ENCODE results near the gene UBA1.
A peak's percentile ranks its signal among the peaks of the same experiment; 100 is the strongest.

UBA1 gene

DNA sequence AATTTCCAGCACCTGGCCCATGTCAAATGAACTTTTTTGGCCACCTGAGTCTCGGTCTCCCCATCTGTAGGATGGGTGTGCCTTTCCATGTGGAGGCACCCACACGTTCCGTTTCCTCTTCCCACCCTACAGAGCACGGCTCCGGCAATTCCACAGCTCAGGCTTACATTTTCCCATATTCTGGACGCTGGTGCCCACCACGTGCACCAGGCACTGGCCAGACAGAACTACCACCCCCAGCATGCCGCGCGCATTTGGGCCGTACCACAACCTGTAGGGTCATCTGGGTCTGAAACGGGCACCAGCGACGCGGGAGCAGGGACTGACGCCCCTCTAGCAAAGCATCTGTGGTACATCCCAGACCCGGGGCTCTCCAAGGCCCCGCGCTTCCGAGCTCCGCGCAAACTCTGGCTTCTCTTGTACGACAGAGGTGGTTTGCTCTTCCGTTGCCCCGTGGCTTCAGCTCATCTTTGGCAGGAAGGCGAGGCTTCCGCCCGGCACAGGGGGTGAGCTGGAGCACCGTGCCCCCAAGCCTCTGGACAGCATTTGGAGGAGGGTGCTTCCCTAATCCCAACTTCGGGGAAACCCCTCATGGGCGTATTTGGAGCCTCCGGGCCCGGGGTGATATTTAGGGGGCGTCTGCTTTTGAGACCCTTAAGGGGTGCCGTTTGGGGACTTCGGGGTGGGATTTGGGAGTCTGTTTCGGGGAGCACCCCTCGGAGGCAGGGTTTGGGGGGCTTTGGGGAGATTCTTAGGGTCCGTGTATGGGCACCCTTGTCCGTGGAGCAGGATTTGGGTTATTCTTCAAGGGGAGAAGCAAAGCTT is 3.0 kb upstream of the UBA1 start:
- DNase-seq: peak; percentile 60

DNA sequence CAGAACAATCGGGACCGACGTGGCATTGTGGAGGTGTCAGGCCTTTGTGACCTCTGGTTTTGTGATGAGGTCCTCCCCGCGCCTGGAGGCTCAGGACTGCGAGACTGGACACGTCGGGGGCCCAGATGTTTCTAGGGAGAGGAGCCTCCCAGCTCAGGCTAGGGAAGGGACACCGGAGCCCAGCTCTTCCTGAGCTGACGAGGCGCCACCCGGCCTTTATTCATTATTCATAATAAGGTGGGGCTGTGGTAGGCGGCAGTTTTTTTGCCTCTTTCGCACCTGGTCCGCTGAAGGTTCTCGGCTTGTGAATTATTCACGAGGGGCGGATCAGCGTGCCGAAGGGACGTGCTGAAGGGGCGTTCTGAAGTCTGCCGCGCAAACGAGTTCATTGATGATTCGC is 2.3 kb upstream of the UBA1 start:
- no peak for DNase-seq

DNA sequence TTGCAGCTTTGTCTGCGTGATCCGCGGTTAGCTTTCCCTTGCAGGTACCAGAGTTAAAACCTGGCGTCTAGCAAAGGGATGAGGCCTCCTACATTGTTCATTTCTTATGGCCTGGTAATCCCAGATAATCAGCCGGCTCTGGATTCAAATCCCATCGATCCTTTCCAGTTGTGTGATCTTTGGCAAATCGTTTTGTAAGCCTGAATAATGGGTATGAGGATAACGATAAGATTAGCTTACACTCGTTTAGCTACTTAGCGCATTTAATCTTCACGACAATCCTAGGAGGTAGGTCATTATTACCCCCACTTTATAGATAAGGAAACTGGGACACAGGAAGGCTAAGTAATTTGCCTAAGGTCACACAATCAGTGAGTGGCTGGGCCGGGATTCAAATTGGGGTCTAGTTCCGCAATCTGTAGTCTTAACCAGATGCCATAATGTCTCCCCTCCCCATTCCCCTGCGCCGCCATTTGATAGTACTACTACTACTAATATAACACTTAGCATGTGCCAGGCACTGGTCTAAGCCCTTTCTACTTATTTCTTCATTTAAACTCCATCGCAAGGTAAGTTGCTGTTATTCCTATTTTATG is 1.7 kb upstream of the UBA1 start:
- no peak for DNase-seq

DNA sequence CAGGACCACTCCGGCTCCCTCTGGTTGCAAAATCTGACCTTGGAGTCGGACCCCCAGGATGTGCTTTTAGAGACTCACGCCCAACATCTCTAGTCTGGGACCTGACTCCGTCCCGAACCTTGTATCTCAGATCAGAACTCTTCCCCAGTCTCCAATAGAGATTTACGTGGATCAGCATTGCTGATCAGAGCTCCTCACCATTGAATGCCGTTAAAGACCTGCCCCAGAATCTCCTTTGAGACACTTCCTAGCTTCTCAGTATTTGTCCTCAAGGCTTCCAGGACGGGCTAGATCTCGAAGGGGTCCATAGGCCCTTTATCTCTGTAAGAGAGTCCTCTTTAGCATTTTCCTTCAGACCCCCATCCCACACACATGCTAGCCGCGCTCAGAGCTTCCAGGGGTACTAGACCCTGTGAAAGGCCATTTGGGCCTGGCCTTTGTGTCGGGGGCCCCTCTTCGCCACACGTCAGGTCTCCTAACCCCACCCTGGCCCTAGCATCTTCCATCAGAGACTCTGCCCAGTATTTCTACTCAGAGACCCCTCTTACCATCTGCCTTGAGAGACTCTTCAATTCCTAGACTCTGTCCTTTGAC is 662 bp downstream of the UBA1 start:
- DNase-seq: no peak

DNA sequence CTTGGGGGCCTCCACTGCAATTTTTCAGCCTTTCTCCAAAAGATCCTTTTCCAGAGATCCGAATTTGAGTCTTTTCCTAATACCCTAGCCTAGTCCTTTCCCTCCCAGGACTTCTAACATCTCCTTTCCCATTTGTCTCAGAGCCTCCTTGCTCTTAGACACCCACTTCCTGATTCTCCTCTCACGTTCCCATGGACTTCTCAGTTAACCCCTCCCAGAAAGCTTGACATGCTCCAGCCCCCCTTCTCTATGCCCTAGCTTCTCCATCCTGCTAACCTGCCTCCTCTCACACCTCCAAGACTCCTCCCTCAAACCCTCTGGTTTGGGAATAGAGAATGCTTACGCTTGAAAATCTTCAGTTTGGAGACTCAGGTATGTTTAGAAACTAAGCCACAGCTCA is 2.5 kb downstream of the UBA1 start:
- DNase-seq: no peak

DNA sequence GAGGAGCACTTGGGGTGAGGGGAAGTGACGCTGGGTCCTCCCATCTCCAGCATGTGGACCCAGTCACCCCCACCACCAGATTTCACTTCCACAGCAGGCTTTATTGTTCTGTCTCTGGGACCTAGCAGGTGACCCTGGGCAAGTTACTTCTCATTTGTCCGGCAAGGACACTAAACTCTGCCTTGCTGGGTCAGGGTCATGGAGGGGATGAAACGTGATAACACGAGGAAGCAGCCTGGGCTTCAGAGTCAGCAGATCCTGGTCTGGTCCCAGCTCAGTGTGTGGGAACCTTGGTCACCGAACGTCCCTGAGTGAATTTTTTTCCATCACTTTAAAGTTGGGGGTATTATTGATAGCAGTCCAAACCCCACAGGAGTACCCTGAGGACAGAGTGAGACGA is 3.9 kb downstream of the UBA1 start:
- no peak for DNase-seq

DNA sequence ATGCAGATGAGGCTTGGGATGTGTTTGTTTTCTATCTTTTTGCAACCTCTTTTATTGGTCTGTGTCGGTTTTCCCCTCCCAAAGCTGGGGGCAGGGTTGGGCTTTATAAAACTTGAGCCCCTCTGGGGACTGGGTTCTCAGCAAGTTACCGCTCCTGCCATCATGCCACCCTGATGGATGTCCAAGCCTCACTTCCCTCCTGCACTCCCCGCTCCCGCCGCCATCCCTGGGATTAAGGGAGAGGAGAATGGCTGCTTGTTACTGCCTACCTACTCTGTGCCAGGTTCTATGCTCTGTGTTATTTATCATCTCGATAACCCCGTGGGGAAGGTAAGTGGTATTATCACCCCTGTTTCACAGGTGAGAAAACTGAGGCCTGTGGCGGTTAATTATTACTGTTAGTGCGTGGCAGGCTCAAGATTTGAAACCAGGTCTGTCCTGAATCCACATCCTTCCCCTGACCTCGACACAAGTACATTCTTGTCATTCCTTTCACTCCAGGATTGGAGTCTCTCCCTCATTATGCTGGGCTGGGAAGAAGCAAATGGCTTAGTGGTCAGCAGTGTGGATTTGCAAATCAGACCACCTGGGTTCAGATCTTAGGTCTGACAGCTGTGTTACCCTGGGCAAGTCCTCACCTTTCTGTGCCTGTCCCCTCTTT is 4.5 kb downstream of the UBA1 start:
- DNase-seq: no peak

DNA sequence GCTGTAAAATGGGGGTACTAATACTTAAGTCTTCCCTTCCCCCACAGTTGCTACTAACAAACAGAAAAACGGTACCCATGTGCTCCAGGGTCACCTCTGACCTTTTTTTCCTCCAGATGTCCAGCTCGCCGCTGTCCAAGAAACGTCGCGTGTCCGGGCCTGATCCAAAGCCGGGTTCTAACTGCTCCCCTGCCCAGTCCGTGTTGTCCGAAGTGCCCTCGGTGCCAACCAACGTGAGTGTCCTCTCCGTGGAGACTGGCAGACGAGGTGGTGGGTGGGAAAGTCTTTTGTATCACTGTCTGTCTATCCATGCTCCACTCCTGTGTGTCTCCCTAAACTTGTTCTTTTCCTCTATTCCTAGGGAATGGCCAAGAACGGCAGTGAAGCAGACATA is 5.1 kb downstream of the UBA1 start:
- DNase-seq: no peak

DNA sequence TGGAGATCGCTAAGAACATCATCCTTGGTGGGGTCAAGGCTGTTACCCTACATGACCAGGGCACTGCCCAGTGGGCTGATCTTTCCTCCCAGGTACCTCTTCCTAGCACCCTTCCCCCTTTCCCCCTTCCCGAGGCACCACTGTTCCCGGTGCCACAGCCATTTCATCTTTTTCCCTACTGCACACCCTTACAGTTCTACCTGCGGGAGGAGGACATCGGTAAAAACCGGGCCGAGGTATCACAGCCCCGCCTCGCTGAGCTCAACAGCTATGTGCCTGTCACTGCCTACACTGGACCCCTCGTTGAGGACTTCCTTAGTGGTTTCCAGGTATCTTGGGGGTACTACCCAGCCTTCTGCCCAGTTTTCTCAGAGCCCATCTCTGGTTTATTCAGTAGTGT is 5.7 kb downstream of the UBA1 start:
- DNase-seq: no peak

DNA sequence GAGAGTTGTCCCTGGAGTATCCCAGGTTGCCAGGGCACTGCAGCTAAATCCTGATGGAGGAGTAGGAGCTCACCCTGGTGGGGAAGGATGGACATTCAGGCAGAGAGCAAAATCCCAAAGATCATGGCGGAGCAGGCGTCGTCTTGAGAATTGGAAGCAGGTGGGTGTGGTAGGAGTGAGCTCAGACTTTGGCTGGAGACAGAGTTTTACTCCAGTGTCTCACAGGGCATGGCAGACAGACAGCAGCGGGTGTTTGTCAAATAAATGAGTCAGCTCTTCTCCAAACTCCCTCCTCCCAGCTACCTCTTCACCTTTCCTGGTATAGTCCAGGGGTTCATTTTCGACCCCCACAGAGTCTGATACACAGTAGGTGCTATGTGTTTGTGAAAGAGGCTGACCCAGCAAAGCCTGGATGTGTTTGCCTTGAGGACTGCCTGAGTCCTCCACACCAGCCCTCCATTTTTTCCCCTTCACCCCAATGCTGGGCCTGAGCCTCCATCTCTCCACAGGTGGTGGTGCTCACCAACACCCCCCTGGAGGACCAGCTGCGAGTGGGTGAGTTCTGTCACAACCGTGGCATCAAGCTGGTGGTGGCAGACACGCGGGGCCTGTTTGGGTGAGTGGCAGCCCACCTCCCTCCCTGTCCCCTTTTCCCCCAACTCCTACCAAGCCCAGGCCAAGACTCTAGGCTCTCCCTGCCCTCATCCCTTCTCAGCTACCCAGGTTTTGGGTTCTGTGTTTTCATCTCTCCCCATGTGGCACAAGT is 6.9 kb downstream of the UBA1 start:
- DNase-seq: no peak

DNA sequence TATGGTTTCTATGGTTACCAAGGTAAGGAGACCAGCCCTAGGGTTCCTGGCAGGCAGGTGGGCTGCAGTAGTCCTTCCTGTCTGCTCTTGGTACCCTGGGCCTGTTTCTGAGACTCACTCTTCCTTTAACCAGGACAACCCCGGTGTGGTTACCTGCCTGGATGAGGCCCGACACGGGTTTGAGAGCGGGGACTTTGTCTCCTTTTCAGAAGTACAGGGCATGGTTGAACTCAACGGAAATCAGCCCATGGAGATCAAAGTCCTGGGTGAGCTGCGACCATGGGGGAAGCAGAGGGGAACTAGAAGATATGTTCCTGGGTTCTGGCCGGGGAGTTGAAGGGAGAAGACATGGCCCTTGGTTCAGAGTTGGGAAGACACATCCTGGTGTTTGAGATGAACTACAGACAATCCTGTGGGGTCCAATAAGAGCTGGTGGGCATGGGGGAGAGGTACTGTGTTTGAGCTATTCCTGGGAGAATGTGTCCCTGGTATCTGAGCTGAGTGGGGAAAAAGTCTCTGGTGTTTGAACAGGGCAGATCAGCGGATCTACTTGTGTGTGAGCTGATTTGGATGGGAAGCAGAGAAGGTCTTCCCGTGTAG is 7.8 kb downstream of the UBA1 start:
- no peak for DNase-seq

DNA sequence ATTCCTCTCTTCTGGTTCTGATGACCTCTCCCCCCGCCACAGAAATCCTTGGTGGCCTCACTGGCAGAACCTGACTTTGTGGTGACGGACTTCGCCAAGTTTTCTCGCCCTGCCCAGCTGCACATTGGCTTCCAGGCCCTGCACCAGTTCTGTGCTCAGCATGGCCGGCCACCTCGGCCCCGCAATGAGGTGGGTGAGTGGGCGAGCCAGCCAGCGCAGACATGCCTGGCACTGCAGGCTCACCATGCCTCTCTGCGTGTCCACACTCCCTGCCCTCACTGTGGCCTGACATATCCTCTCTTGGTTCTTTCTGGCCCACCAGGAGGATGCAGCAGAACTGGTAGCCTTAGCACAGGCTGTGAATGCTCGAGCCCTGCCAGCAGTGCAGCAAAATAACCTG is 8.7 kb downstream of the UBA1 start:
- no peak for DNase-seq

DNA sequence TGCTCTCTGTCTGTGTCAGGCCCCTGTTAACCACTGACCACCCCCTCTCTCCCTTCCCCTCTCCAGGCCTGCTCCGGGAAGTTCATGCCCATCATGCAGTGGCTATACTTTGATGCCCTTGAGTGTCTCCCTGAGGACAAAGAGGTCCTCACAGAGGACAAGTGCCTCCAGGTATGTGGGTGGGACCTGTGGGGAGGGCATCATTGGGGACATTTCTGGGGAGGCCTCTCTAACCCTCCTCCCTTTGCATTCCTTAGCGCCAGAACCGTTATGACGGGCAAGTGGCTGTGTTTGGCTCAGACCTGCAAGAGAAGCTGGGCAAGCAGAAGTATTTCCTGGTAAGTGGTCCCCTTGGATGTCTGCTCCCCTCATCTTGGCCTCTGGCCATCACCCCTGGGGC is 9.2 kb downstream of the UBA1 start:
- DNase-seq: no peak

DNA sequence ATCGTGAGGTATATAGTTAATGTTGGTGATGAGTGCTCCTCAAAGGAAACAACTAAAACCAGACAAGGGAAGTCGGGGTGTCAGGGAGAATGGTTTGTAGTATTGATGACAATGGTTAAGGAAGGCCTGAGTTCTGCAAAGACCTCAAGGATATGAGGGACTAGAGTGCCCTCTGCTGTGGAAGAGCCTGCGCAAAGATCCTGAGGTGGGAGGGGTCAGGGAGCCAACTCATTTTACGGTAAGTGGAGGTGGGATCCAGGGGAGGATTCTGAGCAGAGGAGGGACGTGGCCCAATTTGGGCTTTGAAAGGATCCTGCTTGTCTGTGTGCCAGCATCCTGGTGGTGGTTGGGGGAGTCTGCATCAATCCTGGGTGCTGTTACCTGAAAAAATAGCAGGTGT is 11.3 kb downstream of the UBA1 start:
- DNase-seq: no peak

DNA sequence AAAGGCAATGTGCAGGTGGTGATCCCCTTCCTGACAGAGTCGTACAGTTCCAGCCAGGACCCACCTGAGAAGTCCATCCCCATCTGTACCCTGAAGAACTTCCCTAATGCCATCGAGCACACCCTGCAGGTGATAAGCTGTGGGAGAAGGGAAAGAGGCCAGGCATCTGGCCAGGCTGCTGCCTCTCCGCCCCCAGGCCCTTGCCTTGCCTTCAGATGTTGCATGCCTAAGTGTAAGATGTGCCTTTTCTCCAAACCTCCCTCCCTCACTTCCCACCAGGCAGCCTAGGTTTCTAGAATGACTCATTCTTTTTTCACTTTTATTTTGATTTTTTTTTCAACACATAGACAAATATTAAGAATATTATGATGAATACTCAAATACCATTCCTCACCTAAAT is 12.7 kb downstream of the UBA1 start:
- no peak for DNase-seq

DNA sequence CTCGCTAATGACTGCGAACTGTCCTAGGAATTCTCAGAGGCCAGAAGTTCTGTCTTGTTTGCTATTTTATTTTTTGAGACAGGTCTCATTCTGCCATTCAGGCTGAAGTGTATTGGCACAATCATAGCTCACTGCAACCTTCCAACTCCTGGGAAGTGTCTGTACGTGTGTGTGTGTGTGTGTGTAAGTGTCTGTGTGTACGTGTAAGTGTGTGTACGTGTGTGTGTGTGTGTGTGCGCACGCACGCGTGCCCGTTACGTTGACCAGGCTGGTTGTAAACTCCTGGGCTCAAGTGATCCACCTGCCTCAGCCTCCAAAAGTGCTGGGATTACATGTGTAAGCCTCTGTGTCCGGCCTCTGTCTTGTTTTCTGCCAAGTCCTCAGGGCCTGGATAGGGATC is 14.5 kb downstream of the UBA1 start:
- DNase-seq: no peak

DNA sequence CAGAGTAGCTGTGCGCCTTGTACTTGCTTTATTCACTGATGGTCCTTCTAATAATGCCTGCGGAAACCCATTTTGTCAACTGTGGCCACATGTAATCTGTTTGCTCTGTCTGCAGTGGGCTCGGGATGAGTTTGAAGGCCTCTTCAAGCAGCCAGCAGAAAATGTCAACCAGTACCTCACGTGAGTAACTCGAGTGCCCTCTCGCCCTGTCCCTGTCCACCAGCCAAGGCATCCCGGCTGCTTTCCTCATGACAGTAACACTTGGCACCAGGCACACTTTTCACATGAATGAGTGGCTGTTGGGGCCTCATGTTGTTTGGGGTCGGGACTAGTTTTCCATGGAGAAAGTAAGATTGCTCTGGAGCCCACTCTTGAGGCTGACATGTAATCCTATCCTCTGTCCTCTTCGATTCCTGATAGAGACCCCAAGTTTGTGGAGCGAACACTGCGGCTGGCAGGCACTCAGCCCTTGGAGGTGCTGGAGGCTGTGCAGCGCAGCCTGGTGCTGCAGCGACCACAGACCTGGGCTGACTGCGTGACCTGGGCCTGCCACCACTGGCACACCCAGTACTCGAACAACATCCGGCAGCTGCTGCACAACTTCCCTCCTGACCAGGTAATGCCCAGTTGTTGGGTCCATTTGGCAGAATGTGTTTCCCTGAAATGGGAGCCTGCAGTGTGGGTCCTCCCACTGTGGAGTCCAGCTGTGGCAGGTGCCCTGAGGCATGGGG is 16.0 kb downstream of the UBA1 start:
- DNase-seq: no peak

DNA sequence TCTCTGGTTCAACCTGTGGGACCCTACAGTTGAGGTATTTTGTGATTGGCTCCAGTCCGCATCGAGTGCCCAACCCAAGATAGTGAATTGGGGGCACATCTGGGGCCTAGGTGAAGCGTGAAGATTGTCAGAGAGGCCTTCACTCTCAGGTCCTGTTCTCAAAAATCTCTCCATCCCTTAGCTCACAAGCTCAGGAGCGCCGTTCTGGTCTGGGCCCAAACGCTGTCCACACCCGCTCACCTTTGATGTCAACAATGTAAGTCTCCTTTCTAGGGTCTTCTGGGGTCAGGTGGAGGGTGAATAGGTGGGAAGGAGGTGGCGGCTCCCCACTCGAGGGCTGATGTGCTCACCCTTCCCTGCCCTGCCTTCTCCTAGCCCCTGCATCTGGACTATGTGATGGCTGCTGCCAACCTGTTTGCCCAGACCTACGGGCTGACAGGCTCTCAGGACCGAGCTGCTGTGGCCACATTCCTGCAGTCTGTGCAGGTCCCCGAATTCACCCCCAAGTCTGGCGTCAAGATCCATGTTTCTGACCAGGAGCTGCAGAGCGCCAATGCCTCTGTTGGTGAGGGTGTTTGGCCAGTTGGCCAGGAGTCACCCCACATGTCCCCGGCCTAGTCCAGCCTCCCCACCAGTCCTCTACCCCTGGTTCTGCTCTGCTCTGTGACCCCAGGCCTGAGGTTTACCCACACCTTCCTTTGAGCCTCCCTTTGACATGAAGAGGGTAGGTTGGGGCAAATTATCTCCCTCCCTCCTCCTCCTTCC is 17.2 kb downstream of the UBA1 start:
- DNase-seq: no peak

DNA sequence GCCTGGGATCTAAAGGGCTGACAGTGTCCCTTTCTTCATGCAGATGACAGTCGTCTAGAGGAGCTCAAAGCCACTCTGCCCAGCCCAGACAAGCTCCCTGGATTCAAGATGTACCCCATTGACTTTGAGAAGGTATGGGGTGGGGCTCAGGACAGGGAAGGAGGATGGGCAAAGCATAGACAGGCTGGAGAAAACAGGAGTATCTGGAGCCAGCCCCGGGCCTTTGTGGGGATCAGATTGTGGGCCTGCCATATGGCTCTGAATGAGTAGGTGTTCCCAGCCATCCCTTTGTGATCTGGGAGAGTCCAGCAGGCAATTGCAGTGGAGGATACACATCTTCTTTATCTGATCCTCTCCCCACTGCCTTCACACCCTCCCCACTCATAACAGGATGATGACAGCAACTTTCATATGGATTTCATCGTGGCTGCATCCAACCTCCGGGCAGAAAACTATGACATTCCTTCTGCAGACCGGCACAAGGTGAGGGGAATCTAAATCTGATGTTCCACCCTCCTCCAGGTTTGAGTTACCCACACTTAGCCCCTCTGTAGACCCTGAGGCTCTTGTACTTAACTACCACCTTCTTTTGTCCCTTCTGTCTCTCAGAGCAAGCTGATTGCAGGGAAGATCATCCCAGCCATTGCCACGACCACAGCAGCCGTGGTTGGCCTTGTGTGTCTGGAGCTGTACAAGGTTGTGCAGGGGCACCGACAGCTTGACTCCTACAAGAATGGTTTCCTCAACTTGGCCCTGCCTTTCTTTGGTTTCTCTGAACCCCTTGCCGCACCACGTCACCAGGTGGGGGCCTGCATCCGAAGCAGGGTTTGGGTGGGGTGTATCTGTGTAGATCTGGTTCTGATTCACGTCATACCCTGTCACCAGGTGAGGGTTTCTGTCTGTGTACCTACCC is 19.0 kb downstream of the UBA1 start:
- DNase-seq: no peak

DNA sequence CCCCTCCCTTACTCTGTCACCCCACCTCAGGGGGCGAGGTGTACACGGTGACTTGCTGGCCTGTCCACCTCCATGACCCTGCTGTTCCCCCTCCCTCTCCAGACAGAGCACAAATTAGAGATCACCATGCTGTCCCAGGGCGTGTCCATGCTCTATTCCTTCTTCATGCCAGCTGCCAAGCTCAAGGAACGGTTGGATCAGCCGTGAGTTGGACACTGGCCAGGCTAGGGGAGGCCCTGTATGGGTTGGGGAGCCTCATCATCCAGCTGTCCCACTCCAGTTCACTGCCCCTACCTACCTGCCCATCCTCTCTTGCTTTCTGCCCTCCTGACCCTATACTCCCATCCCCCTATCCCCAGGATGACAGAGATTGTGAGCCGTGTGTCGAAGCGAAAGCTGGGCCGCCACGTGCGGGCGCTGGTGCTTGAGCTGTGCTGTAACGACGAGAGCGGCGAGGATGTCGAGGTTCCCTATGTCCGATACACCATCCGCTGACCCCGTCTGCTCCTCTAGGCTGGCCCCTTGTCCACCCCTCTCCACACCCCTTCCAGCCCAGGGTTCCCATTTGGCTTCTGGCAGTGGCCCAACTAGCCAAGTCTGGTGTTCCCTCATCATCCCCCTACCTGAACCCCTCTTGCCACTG is 20.9 kb downstream of the UBA1 start:
- DNase-seq: no peak

Data from SIG-M5 (cell line).